Lower lobe of right lung (tissue), 2 donors: ENCODE measurements around the gene PIK3AP1. TPM values are rescaled to one million over a fixed set of nuclear protein-coding genes. Genes with fewer than 3 reads are reported as not detected.

Experiments
- ATAC-seq, 2 donors: fragments of 200-7000 bp; cut with Tn5 transposase; one replicate each; pipeline ENCODE4 v1.9.1; 2020 to 2022; ENCODE audit warnings: mild to moderate bottlenecking in 2 of 2, moderate library complexity in 2 of 2
- DNase-seq: peaks from one replicate; pipeline ENCODE4 v3.0.0-alpha.2; 2020
- H3K27ac ChIP-seq: fragments of 200-600 bp; one replicate; pipeline ENCODE4 v1.8.0; 2022
- H3K27me3 ChIP-seq: fragments of 200-600 bp; one replicate; pipeline ENCODE4 v1.8.0; 2022; ENCODE audit warnings: low read depth
- H3K36me3 ChIP-seq: fragments of 200-600 bp; one replicate; pipeline ENCODE4 v1.8.0; 2022; ENCODE audit warnings: mild to moderate bottlenecking
- H3K4me1 ChIP-seq: fragments of 200-600 bp; one replicate; pipeline ENCODE4 v1.8.0; 2022
- H3K4me3 ChIP-seq: fragments of 200-600 bp; one replicate; pipeline ENCODE4 v1.8.0; 2022; ENCODE audit warnings: mild to moderate bottlenecking
- H3K9me3 ChIP-seq: fragments of 200-600 bp; one replicate; pipeline ENCODE4 v1.8.0; 2022
- CTCF ChIP-seq: fragments of 200-600 bp; IDR thresholded peaks from one replicate; pipeline ENCODE4 v1.8.0; 2022; ENCODE audit warnings: antibody characterized with exemption, mild to moderate bottlenecking
- intact Hi-C: fragments of 100-400 bp; cut with DNase I; formaldehyde crosslinking; loops from one replicate; pipeline ENCODE4 v1.11.0; 2022
- total RNA-seq: library from RNA; stranded (reverse); fragmentation: NEBNext Ultra II Directional; extraction: Animal tissue kit (Norgen Biotek cat#: 25700); gene quantifications from one replicate; pipeline ENCODE4 v1.2.1, GENCODE V29; 2021
- donor health status: DM: no; HTN: yes; CAD: no; lungs with severe emphysema.

PIK3AP1 gene
- total RNA-seq, 1 donor from 2014 or later = 71.6 TPM

DNA sequence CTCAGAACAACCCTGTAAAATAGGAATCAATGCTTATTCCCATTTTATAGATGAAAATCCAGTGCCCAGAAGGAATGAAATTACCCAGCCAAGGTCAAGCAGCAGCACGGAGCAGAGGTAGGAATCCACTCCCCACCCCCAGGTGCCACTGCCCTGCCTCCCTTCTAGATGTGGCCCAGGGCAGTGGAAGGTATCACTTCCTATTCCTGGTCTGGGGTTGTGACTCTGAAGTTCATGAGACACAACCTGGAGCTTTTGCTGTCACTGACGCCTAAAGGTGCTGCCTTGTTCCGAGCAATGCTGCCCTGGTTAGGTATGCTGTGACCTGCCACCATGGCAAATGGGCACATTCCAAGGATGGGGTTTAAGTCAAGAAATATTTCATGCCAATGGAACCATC, 53.6 kb downstream of the PIK3AP1 start:
- H3K4me3 ChIP-seq = no peak overlapping the region
- no peak for DNase-seq
- H3K27me3 ChIP-seq = no peaks in the 10 kb centered on the region
- no peak for TF ChIP-seq CTCF
- H3K4me1 ChIP-seq = peaks cover 9% of the 10 kb centered on the region
- ATAC-seq = no peak
- no peaks in the 10 kb centered on the region for H3K36me3 ChIP-seq
- no peaks in the 10 kb centered on the region for H3K9me3 ChIP-seq
- H3K27ac ChIP-seq = no peak overlapping the region
- intact Hi-C loops = no loop called here

DNA sequence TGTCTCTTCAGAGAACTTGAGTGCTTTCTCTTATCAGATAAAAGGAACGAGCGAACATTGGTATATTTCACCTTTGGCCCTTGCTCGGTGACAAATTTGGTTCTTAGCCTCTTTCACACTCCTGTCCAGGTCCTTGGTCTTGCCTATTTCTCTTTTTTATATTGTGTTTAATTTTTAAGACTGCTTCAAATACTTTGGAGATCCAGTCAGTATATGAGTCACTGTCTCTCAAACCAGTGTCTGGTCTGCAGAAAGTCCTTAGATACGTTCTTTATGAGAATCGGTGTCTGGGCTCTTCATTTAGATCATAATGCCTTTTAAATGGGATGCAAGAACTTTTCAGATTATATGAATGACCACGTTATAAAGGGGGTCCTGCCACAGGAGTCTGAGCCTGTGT, 55.0 kb downstream of the PIK3AP1 start:
- TF ChIP-seq CTCF = no peak
- Histone ChIP-seq H3K9me3 (no peaks in the 10 kb centered on the region), H3K27ac (no peak overlapping the region), H3K27me3 (no peaks in the 10 kb centered on the region), H3K36me3 (no peaks in the 10 kb centered on the region), H3K4me1 (peaks cover 2% of the 10 kb centered on the region), H3K4me3 (no peak overlapping the region)
- intact Hi-C loops = no loop called here
- no peak for DNase-seq
- ATAC-seq = no peak

GRCh38 chr10:96664563-96664962, 55.8 kb downstream of the PIK3AP1 start:
- Histone ChIP-seq H3K4me1 (no peaks in the 10 kb centered on the region), H3K36me3 (no peaks in the 10 kb centered on the region), H3K4me3 (no peak overlapping the region), H3K27ac (no peak overlapping the region), H3K9me3 (no peaks in the 10 kb centered on the region), H3K27me3 (no peaks in the 10 kb centered on the region)
- no peak for TF ChIP-seq CTCF
- intact Hi-C loops = no loop called here
- ATAC-seq (peak in 1 of 2 donors; percentile 53), DNase-seq (no peak)

- Histone ChIP-seq H3K27ac (no peak overlapping the region), H3K9me3 (no peaks in the 10 kb centered on the region), H3K36me3 (no peaks in the 10 kb centered on the region), H3K27me3 (no peaks in the 10 kb centered on the region), H3K4me3 (no peak overlapping the region), H3K4me1 (no peaks in the 10 kb centered on the region)
- DNase-seq (no peak), ATAC-seq (no peak)
- intact Hi-C loops = no loop called here
- no peak for TF ChIP-seq CTCF
These were observed 56.5 kb downstream of the PIK3AP1 start for GRCh38 chr10:96663797-96664196.

- DNase-seq (no peak), ATAC-seq (no peak)
- no peak for TF ChIP-seq CTCF
- H3K27me3 ChIP-seq = no peaks in the 10 kb centered on the region
- H3K4me1 ChIP-seq = peaks cover 18% of the 10 kb centered on the region
- H3K36me3 ChIP-seq = no peaks in the 10 kb centered on the region
- no peak overlapping the region for H3K27ac ChIP-seq
- H3K9me3 ChIP-seq = no peaks in the 10 kb centered on the region
- H3K4me3 ChIP-seq = no peak overlapping the region
- intact Hi-C loops = no loop called here
These were observed 58.7 kb downstream of the PIK3AP1 start for GRCh38 chr10:96661632-96662031.

DNA sequence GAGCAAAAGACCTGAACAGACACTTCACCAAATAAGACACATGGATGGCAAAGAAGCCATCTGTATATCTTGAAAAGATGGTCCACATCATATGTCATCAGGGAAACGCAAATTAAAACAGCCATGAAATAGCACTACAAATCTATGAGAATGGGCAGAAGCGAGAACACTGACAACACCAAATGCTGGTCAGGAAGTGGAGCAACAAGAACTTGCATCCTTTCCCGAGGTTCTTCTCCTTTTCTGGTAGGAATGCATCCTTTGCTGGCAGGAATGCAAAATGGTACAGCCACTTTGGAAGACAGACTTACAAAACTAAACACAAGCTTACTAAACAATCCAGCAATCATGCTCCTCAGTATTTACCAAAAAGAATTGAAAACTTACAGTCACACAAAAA, 60.0 kb downstream of the PIK3AP1 start:
- DNase-seq (no peak), ATAC-seq (no peak)
- no peaks in the 10 kb centered on the region for H3K36me3 ChIP-seq
- H3K27me3 ChIP-seq = no peaks in the 10 kb centered on the region
- H3K9me3 ChIP-seq = no peaks in the 10 kb centered on the region
- H3K4me1 ChIP-seq = peaks cover 20% of the 10 kb centered on the region
- H3K4me3 ChIP-seq = no peak overlapping the region
- TF ChIP-seq CTCF = no peak
- no peak overlapping the region for H3K27ac ChIP-seq
- intact Hi-C loops = no loop called here
